NB4 (cell line): ENCODE data around the gene GRIN2A.

Source experiments
- MYC ChIP-seq: IDR thresholded peaks from 2 replicates; pipeline ENCODE4 v1.6.1; 2011; ENCODE audit warnings: low read depth, low read length
- POLR2A ChIP-seq: IDR thresholded peaks from 2 replicates; pipeline ENCODE4 v1.6.1; 2011; ENCODE audit warnings: mild to moderate bottlenecking; ENCODE audit not compliant: insufficient read length; ENCODE audit errors: extremely low read depth
- TF ChIP-seq, protein P1 (sequence below): IDR thresholded peaks from one replicate; pipeline ENCODE4 v1.5.1; 2012; ENCODE audit warnings: low read depth, low read length

- TF ChIP-seq MYC (no peak), POLR2A (no peak)
- TF ChIP-seq, protein P1, sequence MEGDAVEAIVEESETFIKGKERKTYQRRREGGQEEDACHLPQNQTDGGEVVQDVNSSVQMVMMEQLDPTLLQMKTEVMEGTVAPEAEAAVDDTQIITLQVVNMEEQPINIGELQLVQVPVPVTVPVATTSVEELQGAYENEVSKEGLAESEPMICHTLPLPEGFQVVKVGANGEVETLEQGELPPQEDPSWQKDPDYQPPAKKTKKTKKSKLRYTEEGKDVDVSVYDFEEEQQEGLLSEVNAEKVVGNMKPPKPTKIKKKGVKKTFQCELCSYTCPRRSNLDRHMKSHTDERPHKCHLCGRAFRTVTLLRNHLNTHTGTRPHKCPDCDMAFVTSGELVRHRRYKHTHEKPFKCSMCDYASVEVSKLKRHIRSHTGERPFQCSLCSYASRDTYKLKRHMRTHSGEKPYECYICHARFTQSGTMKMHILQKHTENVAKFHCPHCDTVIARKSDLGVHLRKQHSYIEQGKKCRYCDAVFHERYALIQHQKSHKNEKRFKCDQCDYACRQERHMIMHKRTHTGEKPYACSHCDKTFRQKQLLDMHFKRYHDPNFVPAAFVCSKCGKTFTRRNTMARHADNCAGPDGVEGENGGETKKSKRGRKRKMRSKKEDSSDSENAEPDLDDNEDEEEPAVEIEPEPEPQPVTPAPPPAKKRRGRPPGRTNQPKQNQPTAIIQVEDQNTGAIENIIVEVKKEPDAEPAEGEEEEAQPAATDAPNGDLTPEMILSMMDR, result no peak
Observed at GRCh38 chr16:9904526-9904925, 277.7 kb downstream of the GRIN2A start.
